HG03521 (cell line): ENCODE results near the gene TLE2.

Experiments
- ATAC-seq: cut with Tn5 transposase; IDR thresholded peaks from one replicate; pipeline ENCODE4 v1.9.1; 2021; ENCODE audit warnings: mild to moderate bottlenecking, moderate library complexity; ENCODE audit not compliant: unreplicated experiment

Gene TLE2

DNA sequence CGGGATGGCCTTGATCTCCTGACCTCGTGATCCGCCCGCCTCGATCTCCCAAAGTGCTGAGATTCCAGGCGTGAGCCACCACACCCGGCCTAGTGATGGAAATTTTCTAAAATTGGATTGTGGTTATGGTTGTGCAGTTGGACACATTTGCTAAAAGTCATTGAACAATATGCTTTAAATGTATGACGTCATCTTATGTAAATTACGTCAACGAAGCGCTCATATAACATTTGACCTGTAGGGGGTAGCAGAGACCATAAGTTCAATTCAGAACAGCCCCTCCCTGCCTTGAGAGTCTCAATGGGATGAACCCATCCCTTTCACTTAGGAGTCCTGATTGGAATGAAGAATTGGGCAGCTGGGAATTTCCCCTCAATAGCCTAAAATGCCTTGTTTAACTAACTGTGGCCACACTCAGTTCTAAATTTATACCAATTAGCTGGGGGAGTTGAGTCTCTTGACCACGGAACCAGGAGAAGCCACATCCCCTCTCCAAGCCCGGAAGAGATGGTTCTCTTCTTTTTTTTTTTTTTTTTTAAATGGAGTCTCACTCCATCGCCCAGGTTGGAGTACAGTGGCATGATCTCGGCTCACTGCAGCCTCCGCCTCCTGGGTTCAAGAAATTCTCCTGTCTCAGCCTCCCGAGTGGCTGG is 66.9 kb downstream of the TLE2 start:
- ATAC-seq, result peak; percentile 51

DNA sequence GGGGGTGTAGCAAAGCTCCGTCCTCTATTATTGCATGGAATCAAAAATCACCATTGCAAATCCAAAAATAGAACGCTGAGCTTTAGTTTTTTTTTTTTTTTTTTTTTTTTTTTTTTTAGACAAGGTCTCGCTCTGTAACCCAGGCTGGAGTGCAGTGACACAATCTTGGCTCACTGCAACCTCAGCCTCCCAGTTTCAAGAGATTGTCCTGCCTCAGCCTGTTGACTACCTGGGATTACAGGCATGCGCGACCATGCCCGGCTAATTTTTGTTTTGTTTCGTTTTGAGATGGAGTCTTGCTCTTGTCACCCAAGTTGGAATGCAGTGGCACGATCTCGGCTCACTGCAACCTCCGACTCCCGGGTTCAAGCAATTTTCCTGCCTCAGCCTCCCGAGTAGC is 69.0 kb downstream of the TLE2 start:
- no peak for ATAC-seq

- ATAC-seq, result no peak
Observed at GRCh38 chr19:2957160-2957559, 71.9 kb downstream of the TLE2 start.

DNA sequence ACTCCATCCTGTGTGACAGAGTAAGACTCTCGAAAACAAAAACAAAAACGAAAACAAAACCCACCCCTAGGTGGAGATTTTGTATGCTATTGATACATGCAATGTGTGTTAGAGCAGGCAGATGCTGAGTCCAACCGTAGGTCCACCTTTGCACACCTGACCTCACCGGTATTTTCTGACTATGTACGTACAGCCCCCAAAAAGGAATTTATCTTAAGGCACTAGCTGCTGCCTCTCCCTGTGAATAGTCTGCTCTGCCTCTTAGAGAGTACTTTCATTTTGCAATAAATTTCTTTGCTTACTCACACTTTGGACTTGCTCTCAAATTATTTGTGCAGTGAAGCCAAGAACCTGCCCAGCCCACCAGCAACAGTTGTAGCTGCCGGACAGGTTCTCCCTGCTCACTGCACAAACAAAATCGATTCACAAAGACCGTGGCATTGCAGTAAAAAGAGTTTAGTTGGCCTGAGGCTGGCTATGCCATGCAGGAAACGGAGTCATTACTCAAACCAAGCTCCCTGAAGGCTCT is 76.1 kb downstream of the TLE2 start:
- ATAC-seq, result no peak

DNA sequence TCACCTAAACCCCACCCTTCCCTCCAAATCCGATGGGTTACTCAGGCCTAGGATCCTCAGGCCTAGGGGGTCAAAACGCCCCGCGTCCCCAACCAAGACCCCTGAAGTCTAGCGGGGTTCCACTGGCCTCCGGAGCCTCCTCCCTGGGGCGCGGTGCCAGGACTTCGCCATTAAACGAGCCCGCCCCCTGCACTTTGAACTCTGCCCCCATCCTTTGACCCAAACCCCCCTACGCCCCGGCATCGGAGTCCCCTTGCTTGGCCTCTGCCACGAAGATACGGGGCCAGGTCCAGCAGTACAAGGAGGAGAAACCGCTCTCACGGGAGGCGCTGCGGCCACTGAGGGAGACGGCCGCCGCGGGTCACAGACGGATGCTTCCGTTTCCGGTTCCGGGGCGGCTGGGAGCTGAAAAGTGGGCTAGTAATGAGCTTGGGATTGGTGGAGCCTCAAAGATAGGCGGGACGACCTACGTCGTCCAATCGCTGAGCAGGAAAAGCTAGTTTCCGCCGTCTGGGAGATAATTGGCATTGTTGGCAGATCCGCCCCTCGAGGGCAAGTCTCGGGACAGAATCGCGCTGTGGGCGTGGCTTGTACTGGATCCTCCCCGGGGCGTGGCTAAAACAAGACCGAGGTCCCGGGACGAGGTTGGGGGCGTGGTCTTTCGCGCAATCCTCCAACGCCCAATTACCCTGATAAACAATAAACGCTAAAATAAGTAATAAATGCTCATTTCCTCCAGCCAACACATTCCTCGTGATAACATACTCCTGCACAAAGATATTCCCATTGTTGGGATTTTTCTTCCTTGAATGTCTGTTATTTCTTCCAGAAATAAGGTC is 78.6 kb downstream of the TLE2 start:
- ATAC-seq, result peak; percentile 95

- ATAC-seq, result peak; percentile 8
Observed at GRCh38 chr19:2949939-2950285, 79.2 kb downstream of the TLE2 start.
